ENCODE measurements around the gene RECQL5. TPM values are rescaled to one million over a fixed set of nuclear protein-coding genes. Genes with fewer than 3 reads are reported as not detected.

RECQL5 gene
- total RNA-seq, 1 experiment from 2014 or later = 67.0 TPM

DNA sequence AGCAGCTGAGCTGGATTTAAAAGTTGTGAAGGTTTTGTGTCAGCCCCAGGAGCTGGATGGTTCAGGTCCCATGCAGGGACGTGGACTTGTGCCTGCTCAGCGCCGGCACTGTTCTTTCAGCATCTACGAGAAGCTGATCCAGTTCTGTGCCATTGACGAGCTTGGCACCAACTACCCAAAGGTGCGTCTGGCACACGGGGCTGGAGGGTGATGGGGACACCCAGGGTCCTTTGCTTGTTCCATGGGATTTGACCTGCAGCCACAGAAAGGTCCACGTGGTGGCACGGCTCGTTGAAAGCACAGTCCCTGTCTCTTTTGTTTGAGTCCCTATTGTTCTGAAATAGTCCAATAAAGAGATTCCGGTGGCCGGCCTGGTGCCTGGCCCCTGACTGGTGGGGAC is 36.2 kb upstream of the RECQL5 start:
- intact Hi-C loops (cut with micrococcal nuclease; ENCODE audit: unreplicated experiment) = no loop called here
- TF ChIP-seq, protein P1, sequence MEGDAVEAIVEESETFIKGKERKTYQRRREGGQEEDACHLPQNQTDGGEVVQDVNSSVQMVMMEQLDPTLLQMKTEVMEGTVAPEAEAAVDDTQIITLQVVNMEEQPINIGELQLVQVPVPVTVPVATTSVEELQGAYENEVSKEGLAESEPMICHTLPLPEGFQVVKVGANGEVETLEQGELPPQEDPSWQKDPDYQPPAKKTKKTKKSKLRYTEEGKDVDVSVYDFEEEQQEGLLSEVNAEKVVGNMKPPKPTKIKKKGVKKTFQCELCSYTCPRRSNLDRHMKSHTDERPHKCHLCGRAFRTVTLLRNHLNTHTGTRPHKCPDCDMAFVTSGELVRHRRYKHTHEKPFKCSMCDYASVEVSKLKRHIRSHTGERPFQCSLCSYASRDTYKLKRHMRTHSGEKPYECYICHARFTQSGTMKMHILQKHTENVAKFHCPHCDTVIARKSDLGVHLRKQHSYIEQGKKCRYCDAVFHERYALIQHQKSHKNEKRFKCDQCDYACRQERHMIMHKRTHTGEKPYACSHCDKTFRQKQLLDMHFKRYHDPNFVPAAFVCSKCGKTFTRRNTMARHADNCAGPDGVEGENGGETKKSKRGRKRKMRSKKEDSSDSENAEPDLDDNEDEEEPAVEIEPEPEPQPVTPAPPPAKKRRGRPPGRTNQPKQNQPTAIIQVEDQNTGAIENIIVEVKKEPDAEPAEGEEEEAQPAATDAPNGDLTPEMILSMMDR (IDR thresholded peaks at IDR 0.05; ENCODE audit: insufficient read depth in 1 of 2, low read depth in 1 of 2, low read length in 1 of 2, severe bottlenecking in 1 of 2, unreplicated experiment in 1 of 2) = no peak
- CTCF ChIA-PET = interaction anchor here (0.6 kb wide), 1 partner anchor 14 kb away, joined by 3 read pairs; no protein-coding TSS in a partner anchor
- peaks cover 21% of the 10 kb centered on the region for H3K4me1 ChIP-seq
- H3K4me3 ChIP-seq (ENCODE audit: low read depth, low read length) = no peak overlapping the region
- POLR2A ChIA-PET = interaction anchor here (1.0 kb wide), 1 partner anchor 77 kb away, joined by 3 read pairs; no protein-coding TSS in a partner anchor
- Mint-ChIP-seq H3K4me3 (ENCODE audit: unreplicated experiment) (no peak overlapping the region), H3K36me3 (ENCODE audit: insufficient read depth, unreplicated experiment) (peaks cover 77% of the 10 kb centered on the region), H3K27me3 (ENCODE audit: insufficient read depth, unreplicated experiment) (no peaks in the 10 kb centered on the region), H3K4me1 (ENCODE audit: low read depth, unreplicated experiment) (peaks cover 21% of the 10 kb centered on the region), H3K9me3 (ENCODE audit: unreplicated experiment) (no peaks in the 10 kb centered on the region), H3K27ac (ENCODE audit: unreplicated experiment) (no peak overlapping the region)
- peaks cover 8% of the 10 kb centered on the region for H3K36me3 ChIP-seq (ENCODE audit: control insufficient read depth, insufficient read depth, low read length)
- no TSS peak for BruUV-seq (replicated peaks)
- H3K9me3 ChIP-seq = no peaks in the 10 kb centered on the region
- no peak for DNase-seq
- no peaks in the 10 kb centered on the region for H3K27me3 ChIP-seq (replicated peaks; ENCODE audit: control insufficient read depth, insufficient read depth, low read length)

DNA sequence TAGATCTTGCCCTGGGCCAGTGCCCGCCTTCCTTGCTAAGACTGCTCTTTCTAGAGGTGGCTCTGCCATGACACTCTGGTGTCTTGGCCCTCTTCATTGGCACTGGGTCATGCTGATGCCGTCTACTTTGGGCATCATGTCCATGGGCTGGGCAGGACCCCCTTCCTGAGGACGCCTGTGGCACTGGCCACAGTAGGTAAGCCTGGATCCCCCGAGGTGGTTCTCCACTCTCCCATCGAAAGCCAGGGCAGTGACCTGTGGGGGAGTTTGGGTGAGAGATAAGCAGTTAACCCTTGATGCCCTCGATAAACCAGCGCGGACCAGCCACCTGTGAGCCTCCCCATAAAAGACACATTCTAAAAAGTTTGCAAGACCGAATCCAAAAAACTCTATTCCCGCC is 34.3 kb upstream of the RECQL5 start:
- no peaks in the 10 kb centered on the region for H3K9me3 ChIP-seq
- no peak for DNase-seq
- Mint-ChIP-seq H3K27me3 (ENCODE audit: insufficient read depth, unreplicated experiment) (no peaks in the 10 kb centered on the region), H3K4me3 (ENCODE audit: unreplicated experiment) (no peak overlapping the region), H3K9me3 (ENCODE audit: unreplicated experiment) (no peaks in the 10 kb centered on the region), H3K27ac (ENCODE audit: unreplicated experiment) (no peak overlapping the region), H3K36me3 (ENCODE audit: insufficient read depth, unreplicated experiment) (peaks cover 77% of the 10 kb centered on the region), H3K4me1 (ENCODE audit: low read depth, unreplicated experiment) (peaks cover 32% of the 10 kb centered on the region)
- ChIA-PET CTCF (no interaction called here), POLR2A (no interaction called here)
- intact Hi-C loops (cut with micrococcal nuclease; ENCODE audit: unreplicated experiment) = no loop called here
- no peaks in the 10 kb centered on the region for H3K27me3 ChIP-seq (replicated peaks; ENCODE audit: control insufficient read depth, insufficient read depth, low read length)
- no TSS peak for BruUV-seq (replicated peaks)
- H3K4me1 ChIP-seq = peaks cover 35% of the 10 kb centered on the region
- TF ChIP-seq, protein P1 (IDR thresholded peaks at IDR 0.05; ENCODE audit: insufficient read depth in 1 of 2, low read depth in 1 of 2, low read length in 1 of 2, severe bottlenecking in 1 of 2, unreplicated experiment in 1 of 2) = no peak
- peaks cover 7% of the 10 kb centered on the region for H3K36me3 ChIP-seq (ENCODE audit: control insufficient read depth, insufficient read depth, low read length)
- H3K4me3 ChIP-seq (ENCODE audit: low read depth, low read length) = no peak overlapping the region

DNA sequence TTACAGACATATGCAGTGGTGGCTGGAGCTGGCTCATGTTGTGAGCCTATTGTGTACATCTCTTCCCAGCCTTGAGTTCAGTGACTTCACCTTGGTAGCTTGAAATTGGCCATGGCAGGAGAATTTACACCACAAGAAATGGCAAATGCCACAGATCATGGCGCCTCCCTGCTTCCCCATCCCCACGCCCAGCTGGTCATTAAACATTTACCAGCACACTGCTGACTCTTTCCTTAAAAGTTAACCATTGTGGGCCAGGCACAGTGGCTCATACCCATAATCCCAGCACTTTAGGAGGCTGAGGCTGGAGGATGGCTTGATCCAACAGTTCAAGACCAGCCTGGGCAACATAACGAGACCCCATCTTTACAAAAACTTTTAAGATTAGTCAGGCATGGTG is 31.7 kb upstream of the RECQL5 start:
- H3K27ac Mint-ChIP-seq (ENCODE audit: unreplicated experiment) = no peak overlapping the region
- peaks cover 87% of the 10 kb centered on the region for H3K36me3 Mint-ChIP-seq (ENCODE audit: insufficient read depth, unreplicated experiment)
- intact Hi-C loops (cut with micrococcal nuclease; ENCODE audit: unreplicated experiment) = no loop called here
- no peaks in the 10 kb centered on the region for H3K9me3 Mint-ChIP-seq (ENCODE audit: unreplicated experiment)
- no peaks in the 10 kb centered on the region for H3K27me3 Mint-ChIP-seq (ENCODE audit: insufficient read depth, unreplicated experiment)
- Histone ChIP-seq H3K4me1 (peaks cover 35% of the 10 kb centered on the region), H3K27me3 (replicated peaks; ENCODE audit: control insufficient read depth, insufficient read depth, low read length) (no peaks in the 10 kb centered on the region), H3K36me3 (ENCODE audit: control insufficient read depth, insufficient read depth, low read length) (peaks cover 7% of the 10 kb centered on the region; the same call in 1 of the 2 replicates), H3K4me3 (ENCODE audit: low read depth, low read length) (no peak overlapping the region), H3K9me3 (no peaks in the 10 kb centered on the region)
- BruUV-seq (replicated peaks) = no TSS peak
- CTCF ChIA-PET = no interaction called here
- H3K4me3 Mint-ChIP-seq (ENCODE audit: unreplicated experiment) = no peak overlapping the region
- POLR2A ChIA-PET = no interaction called here
- TF ChIP-seq, protein P1 (IDR thresholded peaks at IDR 0.05; ENCODE audit: insufficient read depth in 1 of 2, low read depth in 1 of 2, low read length in 1 of 2, severe bottlenecking in 1 of 2, unreplicated experiment in 1 of 2) = no peak
- DNase-seq = no peak
- peaks cover 38% of the 10 kb centered on the region for H3K4me1 Mint-ChIP-seq (ENCODE audit: low read depth, unreplicated experiment)

All from Caco-2 (cell line).